OCI-M1 (cell line): ENCODE results near the gene MYL12A.
"Not testable (repeated sequence)": the region's sequence is repeated elsewhere in the genome, so short reads cannot be mapped to it uniquely, and the experiment has no call there.

ENCODE experiments used
- DNase-seq: peaks from one replicate; lab custom pipeline; 2025; lab: John Stamatoyannopoulos, UW

The MYL12A gene

GRCh38 chr18:3247240-3248061, at the start of gene MYL12A:
Gene MYL12A (plus strand): TSS chr18:3247801. CDS start chr18:3253248, 5,447 bp downstream.
- peak; percentile 100 for DNase-seq

- not testable (repeated sequence) for DNase-seq
Observed at GRCh38 chr18:3198260-3198860, 49.2 kb upstream of the MYL12A start.

GRCh38 chr18:3199942-3200645, 47.5 kb upstream of the MYL12A start:
- no peak for DNase-seq

GRCh38 chr18:3205239-3205638, 42.4 kb upstream of the MYL12A start:
- DNase-seq: no peak

- DNase-seq: no peak
Observed at GRCh38 chr18:3207565-3207964, 40.0 kb upstream of the MYL12A start.

GRCh38 chr18:3209859-3210569, 37.6 kb upstream of the MYL12A start:
- DNase-seq: no peak

GRCh38 chr18:3211236-3211992, 36.2 kb upstream of the MYL12A start:
- no peak for DNase-seq

GRCh38 chr18:3212657-3213056, 34.9 kb upstream of the MYL12A start:
- DNase-seq: no peak

- peak; percentile 66 for DNase-seq
Observed at GRCh38 chr18:3213300-3214059, 34.1 kb upstream of the MYL12A start.

- DNase-seq: no peak
Observed at GRCh38 chr18:3214855-3215637, 32.6 kb upstream of the MYL12A start.

GRCh38 chr18:3216987-3217386, 30.6 kb upstream of the MYL12A start:
- no peak for DNase-seq

GRCh38 chr18:3217948-3218647, 29.5 kb upstream of the MYL12A start:
- peak; percentile 77 for DNase-seq

- DNase-seq: no peak
Observed at GRCh38 chr18:3218819-3219218, 28.8 kb upstream of the MYL12A start.

- DNase-seq: no peak
Observed at GRCh38 chr18:3219241-3219630, 28.4 kb upstream of the MYL12A start.

- peak; percentile 73 for DNase-seq
Observed at GRCh38 chr18:3219631-3220335, 27.8 kb upstream of the MYL12A start, which contains the start of gene MYOM1. Gene MYOM1 (minus strand): TSS chr18:3219968. CDS start chr18:3215223, 4,745 bp downstream.

GRCh38 chr18:3220868-3221267, 26.7 kb upstream of the MYL12A start:
- DNase-seq: not testable (repeated sequence)

- no peak for DNase-seq
Observed at GRCh38 chr18:3221496-3221895, 26.1 kb upstream of the MYL12A start.

GRCh38 chr18:3223356-3223755, 24.2 kb upstream of the MYL12A start:
- DNase-seq: no peak

GRCh38 chr18:3224223-3224622, 23.4 kb upstream of the MYL12A start:
- DNase-seq: peak; percentile 45
